SKM-1 treated with dmso at 0.1 percent for 144 hours (cell line): Measurements from ENCODE around the gene TRMT11.
"Not testable (repeated sequence)": the region's sequence is repeated elsewhere in the genome, so short reads cannot be mapped to it uniquely, and the experiment has no call there.

Source experiments
- DNase-seq: peaks from one replicate; lab custom pipeline; 2025; ENCODE audit not compliant: unreplicated experiment; lab: John Stamatoyannopoulos, UW

TRMT11 gene

DNA sequence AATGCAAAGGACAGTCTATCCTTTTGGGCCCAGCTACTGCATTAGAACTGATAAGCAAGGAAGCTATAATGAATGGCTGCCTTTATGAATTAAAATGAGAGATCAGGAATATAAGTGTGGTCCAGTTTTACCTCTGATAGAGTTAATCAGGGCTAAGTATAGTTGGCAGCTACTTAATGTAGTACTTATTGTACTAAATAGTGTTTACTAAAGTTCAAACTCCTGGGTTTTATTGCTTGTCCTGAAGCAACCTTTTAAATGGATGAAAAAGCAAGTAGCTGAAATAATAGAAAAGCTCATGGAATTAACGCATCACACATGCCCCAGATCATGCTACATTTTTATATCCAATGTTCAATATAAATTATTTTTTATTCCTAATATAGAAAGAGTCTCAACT lies 5.3 kb downstream of the TRMT11 start:
- DNase-seq: no peak

- no peak for DNase-seq
These were observed 8.5 kb downstream of the TRMT11 start for GRCh38 chr6:125994670-125995488.

GRCh38 chr6:125995972-125996580 lies 9.7 kb downstream of the TRMT11 start:
- DNase-seq: peak; percentile 55

GRCh38 chr6:126002755-126003679 lies 16.7 kb downstream of the TRMT11 start:
- no peak for DNase-seq

- DNase-seq: no peak
These were observed 21.5 kb downstream of the TRMT11 start for GRCh38 chr6:126007800-126008199.

DNA sequence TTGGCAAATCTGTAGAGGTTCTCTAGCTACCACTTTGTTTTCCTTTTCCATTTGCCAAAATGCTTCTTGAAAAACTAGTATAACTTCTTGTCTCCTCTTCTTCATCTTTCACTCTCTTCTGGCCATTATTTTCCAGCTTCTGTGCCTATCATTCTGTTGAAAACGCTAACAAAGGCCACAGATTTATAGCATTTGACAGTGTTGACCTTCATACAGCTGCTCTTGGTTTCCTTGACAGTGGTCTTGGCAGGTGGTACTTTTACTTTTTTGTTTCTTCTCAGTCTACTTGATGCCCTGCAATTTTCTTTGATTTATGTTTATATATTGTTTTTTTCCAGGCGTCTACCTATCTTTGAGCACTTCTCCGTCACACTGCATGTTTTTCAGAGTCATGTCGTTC lies 23.7 kb downstream of the TRMT11 start:
- DNase-seq: no peak

DNA sequence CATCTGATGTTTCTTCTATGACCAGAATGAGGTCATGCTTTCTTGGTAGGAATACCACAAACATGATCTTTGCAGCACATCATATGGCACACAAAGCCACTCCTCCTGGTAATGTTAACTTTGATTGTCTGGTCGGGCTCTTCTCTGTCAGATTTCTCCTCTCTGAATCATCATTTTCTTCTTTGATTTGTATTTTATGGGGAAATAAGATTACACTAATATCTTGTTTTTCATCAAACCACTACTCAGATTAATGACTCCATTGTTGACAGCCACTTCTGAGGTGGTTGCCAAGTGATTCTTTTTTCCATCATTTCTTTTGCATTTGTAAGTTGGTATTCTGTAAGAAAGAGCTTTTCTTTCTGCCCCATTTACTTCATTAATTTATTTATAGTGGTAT lies 29.5 kb downstream of the TRMT11 start:
- no peak for DNase-seq

DNA sequence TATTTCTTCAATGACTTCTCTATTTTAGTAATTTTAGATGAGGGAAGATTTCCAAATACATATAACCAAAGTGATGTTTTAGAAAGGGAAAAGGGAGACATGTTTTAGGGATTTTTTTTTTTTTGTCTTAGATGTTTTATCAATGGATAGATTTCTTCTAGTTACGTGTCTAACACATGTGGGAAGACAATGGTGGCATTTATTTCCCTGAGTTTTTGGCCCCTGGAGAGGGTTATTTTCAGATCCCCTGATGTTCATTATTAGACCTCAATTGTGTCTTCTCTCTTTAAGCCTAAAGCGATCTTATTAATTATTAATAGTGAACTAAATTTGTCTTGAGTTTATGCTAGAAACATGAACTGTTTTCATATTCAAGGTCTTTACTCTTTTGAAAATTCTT lies 30.3 kb downstream of the TRMT11 start:
- no peak for DNase-seq

DNA sequence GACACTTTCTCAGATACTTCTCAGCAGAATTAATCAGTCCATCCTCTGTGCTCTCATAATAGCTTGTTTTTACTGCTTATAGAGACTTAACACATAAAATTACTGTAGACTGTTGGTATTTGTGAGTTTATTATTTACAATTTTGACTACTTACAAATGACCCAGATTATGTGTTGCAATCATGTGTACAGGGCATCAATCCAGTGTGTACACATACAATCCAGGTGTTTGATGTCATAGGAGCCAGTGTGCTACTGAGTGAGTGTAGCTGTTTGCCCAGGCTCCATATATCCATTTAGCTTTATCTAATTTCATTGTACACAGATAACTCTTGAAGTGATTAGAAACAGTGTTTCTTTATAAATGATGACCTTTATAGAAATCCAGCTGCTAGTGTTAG lies 31.3 kb downstream of the TRMT11 start:
- DNase-seq: no peak

DNA sequence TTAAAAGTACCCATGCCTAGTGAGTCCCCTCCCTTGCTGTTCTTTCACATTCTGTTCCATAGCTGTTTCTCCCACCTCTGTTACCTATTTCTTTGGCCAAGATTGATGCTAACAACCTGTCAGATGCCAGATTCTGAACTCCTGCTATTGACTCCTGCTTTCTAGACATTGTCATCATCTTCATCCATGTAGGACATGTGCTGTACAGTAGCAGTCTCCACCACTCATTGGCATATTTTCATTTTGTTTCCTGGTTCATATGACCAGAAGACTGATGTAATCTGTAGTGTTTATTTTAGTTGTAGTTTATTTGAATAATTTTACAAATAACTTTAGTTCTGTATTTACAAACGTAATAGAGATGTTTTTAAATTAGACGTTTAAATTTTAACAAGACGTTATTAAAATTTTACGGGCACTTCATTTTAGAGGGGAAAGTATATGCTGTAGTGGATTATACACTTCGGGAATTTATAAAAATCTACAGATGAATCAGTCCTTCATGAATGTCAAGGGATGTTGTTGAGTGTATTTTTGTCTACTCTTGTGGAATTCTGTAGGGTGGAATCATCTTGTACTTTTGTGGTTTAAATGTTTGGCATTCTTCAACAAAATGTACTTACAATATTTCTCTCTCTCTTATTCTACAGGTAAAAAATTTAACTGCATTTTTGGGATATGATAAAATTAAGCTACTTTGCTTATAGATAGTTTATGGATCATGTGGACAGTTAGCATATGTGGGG lies 34.1 kb downstream of the TRMT11 start:
- DNase-seq: no peak

DNA sequence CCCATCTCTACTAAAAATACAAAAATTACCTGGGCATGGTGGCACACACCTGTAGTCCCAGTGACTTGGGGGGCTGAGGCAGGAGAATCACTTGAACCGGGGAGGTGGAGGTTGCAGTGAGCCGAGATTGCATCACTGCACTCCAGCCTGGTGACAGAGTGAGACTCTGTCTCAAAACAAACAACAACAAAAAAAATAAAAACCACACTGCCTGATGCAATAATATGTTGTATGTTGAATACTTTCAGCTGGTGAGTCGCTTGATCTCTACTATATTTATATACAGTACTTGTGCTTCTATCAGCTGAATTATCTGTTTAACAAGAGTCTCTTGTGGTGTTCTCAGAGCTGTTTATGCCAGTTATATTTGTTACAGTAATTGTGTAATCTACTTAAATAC lies 37.1 kb downstream of the TRMT11 start:
- DNase-seq: not testable (repeated sequence)

- no peak for DNase-seq
These were observed 39.7 kb downstream of the TRMT11 start for GRCh38 chr6:126026001-126026400.

DNA sequence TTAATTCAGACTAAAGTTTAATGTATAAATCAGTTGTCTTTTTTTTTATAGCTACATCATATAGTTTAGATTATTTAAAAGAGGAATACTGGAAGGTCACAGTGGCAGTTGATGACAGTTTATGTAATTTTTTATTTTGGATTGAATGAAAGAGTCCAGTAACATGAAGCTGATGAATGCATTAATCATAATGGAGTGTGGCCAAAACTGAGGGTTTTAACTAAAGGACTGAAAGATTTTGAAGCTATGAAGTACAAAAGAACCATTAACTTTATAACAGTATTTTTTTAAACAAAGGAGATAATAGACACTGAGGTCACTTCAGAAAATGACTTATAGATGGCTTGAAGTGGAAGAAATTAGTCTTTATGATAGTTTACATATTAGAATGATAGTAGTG lies 41.3 kb downstream of the TRMT11 start:
- DNase-seq: no peak

DNA sequence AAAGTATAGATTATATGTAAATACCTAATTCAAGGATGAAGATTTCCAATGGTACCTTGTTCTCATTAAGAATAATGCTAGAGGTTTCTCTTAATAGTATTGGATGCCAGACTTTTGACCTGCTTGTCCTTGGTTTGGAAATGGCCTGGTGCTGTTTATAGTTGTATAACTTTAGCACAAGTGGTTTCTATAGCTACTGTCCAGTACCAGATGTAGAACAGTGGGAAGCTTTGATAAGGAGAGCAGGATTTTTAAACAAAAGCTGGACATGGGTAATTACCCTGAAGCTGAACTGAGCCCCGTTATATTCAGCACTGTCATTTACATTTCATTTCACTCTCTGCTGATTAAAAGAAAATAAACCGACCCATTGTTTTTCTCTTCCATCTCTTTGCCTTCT lies 43.7 kb downstream of the TRMT11 start:
- no peak for DNase-seq

GRCh38 chr6:126033696-126034095 lies 47.4 kb downstream of the TRMT11 start:
- DNase-seq: peak; percentile 42

GRCh38 chr6:126034656-126035055 lies 48.3 kb downstream of the TRMT11 start:
- DNase-seq: no peak

GRCh38 chr6:126035764-126036163 lies 49.4 kb downstream of the TRMT11 start:
- DNase-seq: no peak

GRCh38 chr6:126038234-126038633 lies 51.9 kb downstream of the TRMT11 start:
- DNase-seq: no peak

DNA sequence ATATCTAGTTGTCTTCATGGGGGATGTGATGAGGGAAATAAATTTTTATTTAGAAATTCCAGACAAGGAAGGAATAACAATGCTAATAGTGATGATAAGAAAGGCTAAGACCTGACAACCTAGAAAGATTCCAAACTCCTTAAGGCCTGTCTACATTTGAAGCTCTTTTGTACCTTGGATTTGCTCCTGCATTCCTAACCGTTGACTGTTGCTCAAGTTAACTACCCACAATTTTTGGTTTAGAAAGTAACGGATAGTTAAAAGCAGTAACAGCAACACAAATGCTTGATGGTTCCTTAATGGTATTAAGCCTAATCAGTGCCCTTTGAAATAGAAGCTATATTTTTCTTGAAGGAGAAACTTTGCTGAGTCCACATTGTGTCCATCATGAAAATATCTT lies 52.9 kb downstream of the TRMT11 start:
- no peak for DNase-seq

DNA sequence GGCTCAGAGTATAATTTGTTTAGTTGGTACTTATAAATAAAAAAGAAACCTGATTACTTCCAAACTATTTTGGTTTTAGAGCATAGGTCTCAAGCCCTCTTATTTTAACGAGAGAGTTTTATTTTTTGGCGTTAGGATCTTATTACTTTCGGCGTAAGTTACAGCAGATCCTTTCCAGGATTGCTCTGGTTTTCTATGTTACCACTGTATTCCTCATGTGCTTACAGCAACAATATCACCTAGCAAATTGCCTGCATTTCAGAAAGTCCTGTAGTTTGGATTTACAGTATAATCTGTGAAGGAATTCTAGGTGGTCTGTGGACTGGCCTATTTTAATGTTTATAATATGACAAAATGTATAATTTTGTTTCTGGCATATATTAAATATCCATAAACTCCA lies 54.1 kb downstream of the TRMT11 start:
- no peak for DNase-seq

GRCh38 chr6:126040826-126041225 lies 54.5 kb downstream of the TRMT11 start:
- peak; percentile 89 for DNase-seq
